ENCODE results near the gene UPK1B.

Gene UPK1B

GRCh38 chr3:119225121-119225520, 51.7 kb downstream of the UPK1B start:
- H3K27ac ChIP-seq (ENCODE audit: extremely low read depth, low read depth, low read length): no peak overlapping the region
- H3K9me3 ChIP-seq (ENCODE audit: control insufficient read depth, insufficient read depth, low read depth, low read length): no peaks in the 10 kb centered on the region
- peaks cover 0 to 88% of the 10 kb centered on the region in 2 experiments; a peak in 1 of 3 replicates for H3K36me3 ChIP-seq (ENCODE audit: control insufficient read depth in 2 of 2, insufficient read depth in 1 of 2, low read length in 2 of 2)
- no peak overlapping the region for H3K4me3 ChIP-seq (ENCODE audit: low read depth, low read length)
- ChIA-PET POLR2A (no interaction called here), CTCF (interaction anchor here (0.9 to 1.0 kb wide), 2 partner anchors 16 to 340 kb away, joined by 3 read pairs; no protein-coding TSS in a partner anchor)
- H3K4me1 ChIP-seq (ENCODE audit: control insufficient read depth, insufficient read depth, low read length): no peaks in the 10 kb centered on the region
- no peak for TF ChIP-seq ZNF549 (tag by site-specific recombination; IDR thresholded peaks at IDR 0.05)

GRCh38 chr3:119227070-119227850, 53.9 kb downstream of the UPK1B start:
- Histone ChIP-seq H3K4me3 (ENCODE audit: low read depth, low read length) (no peak overlapping the region), H3K9me3 (ENCODE audit: control insufficient read depth, insufficient read depth, low read depth, low read length) (no peaks in the 10 kb centered on the region), H3K4me1 (ENCODE audit: control insufficient read depth, insufficient read depth, low read length) (no peaks in the 10 kb centered on the region), H3K36me3 (ENCODE audit: control insufficient read depth in 2 of 2, insufficient read depth in 1 of 2, low read length in 2 of 2) (peaks cover 0 to 86% of the 10 kb centered on the region in 2 experiments; a peak in 1 of 3 replicates), H3K27ac (ENCODE audit: extremely low read depth, low read depth, low read length) (no peak overlapping the region)
- ChIA-PET CTCF (interaction anchor here (0.5 to 1.5 kb wide), 2 partner anchors 10 to 343 kb away, joined by 3 to 4 read pairs; no protein-coding TSS in a partner anchor), POLR2A (interaction anchor here (1.2 kb wide), 1 partner anchor 13 kb away, joined by 4 read pairs; the partner anchor contains the start of gene B4GALT4)
- TF ChIP-seq ZNF600 (tag by site-specific recombination; IDR thresholded peaks at IDR 0.05) (no peak), MZF1 (tag by site-specific recombination; IDR thresholded peaks at IDR 0.05; ENCODE audit: borderline replicate concordance) (no peak), PRDM10 (tag by site-specific recombination; IDR thresholded peaks at IDR 0.05) (no peak)

GRCh38 chr3:119228373-119229145, 55.2 kb downstream of the UPK1B start:
- no peak for TF ChIP-seq ZNF280D (tag by site-specific recombination; IDR thresholded peaks at IDR 0.05)
- no peak for TF ChIP-seq ZNF324 (tag by site-specific recombination; IDR thresholded peaks at IDR 0.05)
- TF ChIP-seq ZFP37 (tag by site-specific recombination; IDR thresholded peaks at IDR 0.05): no peak
- TF ChIP-seq ZNF658 (tag by site-specific recombination; IDR thresholded peaks at IDR 0.05): no peak
- no peak for TF ChIP-seq IKZF3 (tag by site-specific recombination; IDR thresholded peaks at IDR 0.05)
- TF ChIP-seq OVOL3 (tag by site-specific recombination; IDR thresholded peaks at IDR 0.05): no peak
- no peak for TF ChIP-seq ZBTB17 (tag by site-specific recombination; IDR thresholded peaks at IDR 0.05)
- no peak for TF ChIP-seq ZNF155 (tag by site-specific recombination; IDR thresholded peaks at IDR 0.05)
- TF ChIP-seq ZNF184 (tag by site-specific recombination; IDR thresholded peaks at IDR 0.05): no peak
- POLR2A ChIA-PET: no interaction called here

More at GRCh38 chr3:119228373-119229145, 55.2 kb downstream of the UPK1B start:
- Histone ChIP-seq H3K4me1 (ENCODE audit: control insufficient read depth, insufficient read depth, low read length) (no peaks in the 10 kb centered on the region), H3K36me3 (ENCODE audit: control insufficient read depth in 2 of 2, insufficient read depth in 1 of 2, low read length in 2 of 2) (peaks cover 0 to 84% of the 10 kb centered on the region in 2 experiments; a peak in 2 of 3 replicates), H3K27ac (ENCODE audit: extremely low read depth, low read depth, low read length) (no peak overlapping the region), H3K9me3 (ENCODE audit: control insufficient read depth, insufficient read depth, low read depth, low read length) (no peaks in the 10 kb centered on the region), H3K4me3 (ENCODE audit: low read depth, low read length) (no peak overlapping the region)
- CTCF ChIA-PET: no interaction called here
